Bone marrow (tissue), 2 donors: ENCODE measurements around the gene FANCL.
"Not testable (repeated sequence)": the region's sequence is repeated elsewhere in the genome, so short reads cannot be mapped to it uniquely, and the experiment has no call there.

Source experiments
- DNase-seq, 2 donors: peaks; one replicate each; lab custom pipeline; 2025; lab: John Stamatoyannopoulos, UW

The FANCL gene

GRCh38 chr2:58240670-58241545 is at the start of gene FANCL:
Gene FANCL (minus strand): TSS chr2:58241325. CDS start chr2:58241313, 12 bp downstream.
- DNase-seq = peak; percentile 59 to 74

DNA sequence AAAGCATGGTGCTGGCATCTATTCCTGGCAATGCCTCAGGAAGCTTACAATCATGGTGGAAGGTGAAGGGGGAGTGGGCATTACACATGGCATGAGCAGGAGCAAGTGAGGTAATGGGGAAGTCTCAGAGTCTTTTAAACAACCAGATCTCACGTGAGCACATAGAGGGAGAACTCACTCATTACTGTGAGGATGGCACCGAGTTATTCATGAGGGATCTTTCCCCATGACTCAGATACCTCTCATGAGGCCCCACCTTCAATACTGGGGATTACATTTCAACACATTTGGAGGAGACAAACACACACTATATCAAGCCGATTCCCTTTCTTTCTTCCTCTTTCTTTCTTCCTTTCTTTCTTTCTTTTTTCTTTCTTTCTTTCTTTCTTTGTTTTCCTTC is 47.9 kb upstream of the FANCL start:
- no peak for DNase-seq

- no peak for DNase-seq
Observed at GRCh38 chr2:58283931-58284330, 42.8 kb upstream of the FANCL start.

DNA sequence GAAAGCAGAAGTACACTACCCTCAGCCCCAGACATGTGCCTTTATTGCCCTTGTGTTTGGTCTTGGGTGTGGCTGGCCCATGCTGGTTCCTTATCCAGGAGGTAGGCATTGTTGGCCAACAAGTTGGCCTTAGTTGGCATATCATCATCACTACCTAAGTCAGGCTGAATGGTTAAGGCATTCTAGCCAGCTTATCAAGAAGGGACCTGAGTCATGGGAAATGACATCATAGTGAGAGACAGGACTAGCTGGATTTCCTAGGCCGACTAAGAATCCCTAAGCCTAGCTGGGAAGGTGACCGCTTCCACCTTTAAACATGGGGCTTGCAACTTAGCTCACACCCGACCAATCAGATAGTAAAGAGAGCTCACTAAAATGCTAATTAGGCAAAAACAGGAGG is 34.0 kb upstream of the FANCL start:
- not testable (repeated sequence) for DNase-seq

DNA sequence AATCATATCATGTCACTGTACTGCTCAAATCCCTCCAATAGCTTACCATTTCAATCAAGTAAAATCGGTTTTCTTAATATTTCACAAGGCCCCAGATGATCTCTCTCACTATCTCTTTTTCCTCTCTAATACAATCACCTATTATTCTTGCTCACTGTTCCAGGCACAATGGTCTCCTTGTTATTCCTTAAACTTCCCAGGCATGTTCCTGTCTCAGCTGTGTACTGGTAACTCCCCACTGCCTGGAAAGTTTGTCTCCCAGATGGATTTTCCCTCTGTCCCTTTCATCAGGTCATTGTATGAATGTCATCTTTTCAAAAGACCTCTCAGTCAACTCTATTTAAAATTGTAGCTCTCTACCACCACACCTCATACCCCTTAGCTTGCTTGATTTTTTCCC is 30.7 kb upstream of the FANCL start:
- no peak for DNase-seq

DNA sequence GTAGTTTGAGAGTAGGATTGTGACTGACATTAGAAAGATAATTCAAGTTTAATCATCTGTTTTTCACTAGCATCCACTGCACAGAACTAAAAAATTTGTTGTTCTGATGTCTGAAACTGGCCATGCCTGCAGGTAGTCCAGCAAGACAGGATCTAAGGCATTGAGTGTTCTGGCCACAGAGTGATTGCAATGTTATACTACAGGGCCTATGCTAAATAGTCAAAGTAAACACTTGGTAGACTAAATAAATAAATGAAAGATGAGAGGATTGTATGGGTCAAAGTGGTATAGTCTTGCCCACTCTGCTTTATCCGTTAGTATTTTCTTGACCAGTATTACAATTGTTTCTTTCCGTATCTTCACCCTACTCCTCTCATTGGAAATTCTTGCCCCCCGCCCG is 27.6 kb upstream of the FANCL start:
- DNase-seq = no peak

DNA sequence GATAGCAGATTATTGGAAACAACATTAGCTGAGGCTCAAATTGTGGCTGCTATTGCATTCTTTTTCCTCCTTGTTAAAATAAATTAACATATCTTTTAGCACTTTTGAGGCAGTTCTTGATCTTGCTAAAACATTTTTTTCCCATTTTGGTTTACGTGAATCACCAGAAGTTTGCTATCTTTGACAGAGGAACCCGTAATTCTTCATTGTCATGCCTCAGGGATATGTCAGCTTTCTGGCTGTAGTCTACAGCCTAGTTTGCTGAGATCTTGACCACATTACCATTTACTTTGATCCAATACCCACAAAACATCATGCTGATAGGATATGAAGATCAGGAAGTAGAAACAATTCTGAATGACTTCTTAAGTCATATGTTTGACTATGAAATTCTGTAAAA is 25.1 kb upstream of the FANCL start:
- no peak for DNase-seq

- DNase-seq = no peak
Observed at GRCh38 chr2:58261209-58261608, 20.1 kb upstream of the FANCL start.

GRCh38 chr2:58258456-58258855 is 17.3 kb upstream of the FANCL start:
- DNase-seq = not testable (repeated sequence)

DNA sequence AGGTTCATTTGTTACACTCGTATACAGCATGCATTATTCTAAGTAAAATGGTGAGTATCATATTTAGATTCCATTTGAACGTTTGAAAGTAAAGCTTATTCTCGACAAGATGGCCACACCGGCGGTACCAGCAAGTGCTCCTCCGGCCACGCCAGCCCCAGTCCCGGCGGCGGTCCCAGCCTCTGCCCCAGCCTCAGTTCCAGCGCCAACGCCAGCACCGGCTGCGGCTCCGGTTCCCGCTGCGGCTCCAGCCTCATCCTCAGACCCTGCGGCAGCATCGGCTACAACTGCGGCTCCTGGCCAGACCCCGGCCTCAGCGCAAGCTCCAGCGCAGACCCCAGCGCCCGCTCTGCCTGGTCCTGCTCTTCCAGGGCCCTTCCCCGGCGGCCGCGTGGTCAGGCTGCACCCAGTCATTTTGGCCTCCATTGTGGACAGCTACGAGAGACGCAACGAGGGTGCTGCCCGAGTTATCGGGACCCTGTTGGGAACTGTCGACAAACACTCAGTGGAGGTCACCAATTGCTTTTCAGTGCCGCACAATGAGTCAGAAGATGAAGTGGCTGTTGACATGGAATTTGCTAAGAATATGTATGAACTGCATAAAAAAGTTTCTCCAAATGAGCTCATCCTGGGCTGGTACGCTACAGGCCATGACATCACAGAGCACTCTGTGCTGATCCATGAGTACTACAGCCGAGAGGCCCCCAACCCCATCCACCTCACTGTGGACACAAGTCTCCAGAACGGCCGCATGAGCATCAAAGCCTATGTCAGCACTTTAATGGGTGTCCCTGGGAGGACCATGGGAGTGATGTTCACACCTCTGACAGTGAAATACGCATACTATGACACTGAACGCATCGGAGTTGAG is 10.4 kb upstream of the FANCL start:
- not testable (repeated sequence) for DNase-seq

DNA sequence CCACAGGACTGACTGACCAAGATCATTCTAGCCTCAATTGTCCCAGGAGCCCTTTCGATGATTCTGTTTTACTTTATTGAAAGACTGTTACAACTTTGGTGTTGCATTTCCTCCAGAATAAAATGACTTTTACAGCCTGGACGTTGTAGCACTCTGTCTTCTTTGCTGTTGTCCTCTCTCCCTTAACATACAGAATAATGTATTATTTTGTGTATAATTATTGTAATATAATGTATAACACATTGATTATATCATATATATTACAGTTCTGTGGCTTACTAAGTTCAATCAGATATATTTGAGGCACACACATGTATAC is 380 bp upstream of the FANCL start:
- no peak for DNase-seq

- no peak for DNase-seq
Observed at GRCh38 chr2:58239243-58239925, 1.7 kb downstream of the FANCL start.

DNA sequence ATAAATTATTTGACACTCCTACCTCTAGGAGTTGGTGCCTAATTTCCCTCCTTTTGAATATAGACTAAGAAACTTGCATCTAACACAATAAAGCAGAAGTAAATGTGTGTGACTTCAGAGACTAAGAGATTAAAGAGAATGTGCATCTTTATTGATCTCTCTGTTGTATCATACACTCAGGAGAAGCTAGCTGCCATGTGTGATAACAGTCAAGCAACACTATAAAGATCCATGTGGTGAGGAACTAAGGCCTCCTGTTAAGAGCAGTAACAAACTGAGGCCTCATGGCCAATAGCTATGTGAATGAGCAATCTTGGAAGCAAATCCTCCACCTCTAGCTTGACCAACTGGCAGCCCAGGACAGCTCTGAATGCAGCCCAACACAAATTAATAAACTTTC is 3.4 kb downstream of the FANCL start:
- DNase-seq = no peak

DNA sequence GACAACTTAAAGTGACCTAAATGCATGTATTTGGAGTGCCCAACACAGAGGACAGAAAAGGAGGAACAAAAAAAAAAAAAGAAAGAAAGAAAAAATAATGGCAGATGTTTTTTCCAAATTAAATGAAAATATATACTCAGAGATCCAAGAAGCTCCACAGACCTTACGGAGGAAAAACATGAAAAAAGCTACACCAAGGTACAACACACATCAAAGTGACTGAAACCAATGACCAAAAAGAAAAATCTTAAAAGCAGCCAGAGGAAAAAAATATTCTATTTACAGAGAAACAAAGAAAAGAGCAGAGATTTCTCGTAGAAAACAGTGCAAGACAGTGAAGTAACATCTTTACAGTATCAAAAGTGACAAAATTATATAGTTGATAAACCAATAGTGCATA is 5.1 kb downstream of the FANCL start:
- DNase-seq = no peak

- DNase-seq = no peak
Observed at GRCh38 chr2:58235170-58235569, 6.0 kb downstream of the FANCL start.

- no peak for DNase-seq
Observed at GRCh38 chr2:58228299-58228698, 12.8 kb downstream of the FANCL start.

GRCh38 chr2:58227171-58227917 is 13.8 kb downstream of the FANCL start:
- no peak for DNase-seq

GRCh38 chr2:58221909-58222308 is 19.2 kb downstream of the FANCL start:
- no peak for DNase-seq

GRCh38 chr2:58215429-58215828 is 25.7 kb downstream of the FANCL start:
- DNase-seq = no peak

GRCh38 chr2:58210951-58211568 is 30.1 kb downstream of the FANCL start:
- DNase-seq = not testable (repeated sequence)

DNA sequence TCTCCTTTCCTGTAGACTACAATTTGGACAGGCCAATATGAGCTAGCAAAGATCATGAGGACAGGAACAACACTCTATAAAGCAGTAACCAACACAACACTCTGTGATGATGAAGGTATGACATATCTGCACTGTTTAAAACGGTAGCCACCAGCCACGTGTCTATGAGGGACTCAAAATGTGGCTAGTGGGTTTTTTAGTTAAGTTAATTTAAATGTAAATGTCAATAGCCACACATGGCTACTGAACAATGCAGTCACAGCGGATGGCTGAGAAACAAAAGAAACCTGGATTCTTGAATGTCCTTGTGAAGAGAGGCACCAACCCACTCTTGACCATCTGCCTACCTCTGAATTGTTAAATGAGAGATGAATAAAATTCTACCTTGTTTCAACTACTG is 33.9 kb downstream of the FANCL start:
- DNase-seq = no peak
